SK-N-MC (cell line): ENCODE results near the gene BBLN.

ENCODE experiments used
- EZH2 ChIP-seq: fragments of 200-600 bp; sonication (generic); IDR thresholded peaks from one replicate; pipeline ENCODE4 v1.6.1; 2017; ENCODE audit warnings: antibody characterized with exemption
- FOXP2 ChIP-seq: optimal IDR thresholded peaks from 2 replicates; pipeline ENCODE3; 2011; ENCODE audit warnings: mild to moderate bottlenecking, moderate library complexity; ENCODE audit not compliant: insufficient read depth; ENCODE audit errors: extremely low read length, control extremely low read depth
- POLR2AphosphoS5 ChIP-seq: IDR thresholded peaks from 2 replicates; pipeline ENCODE4 v1.6.1; 2012; ENCODE audit warnings: mild to moderate bottlenecking, low read depth, low read length, borderline replicate concordance

GRCh38 chr9:128188209-128188608 is 28.1 kb downstream of the BBLN start:
- TF ChIP-seq POLR2AphosphoS5 (no peak), EZH2 (no peak), FOXP2 (no peak)
